ENCODE results near the gene LSS. TPM values are rescaled to one million over a fixed set of nuclear protein-coding genes. Genes with fewer than 3 reads are reported as not detected.
"Not testable (repeated sequence)": the region's sequence is repeated elsewhere in the genome, so short reads cannot be mapped to it uniquely, and the experiment has no call there.

Gene LSS
- total RNA-seq, 1 donor from 2014 or later: 83.2 TPM

DNA sequence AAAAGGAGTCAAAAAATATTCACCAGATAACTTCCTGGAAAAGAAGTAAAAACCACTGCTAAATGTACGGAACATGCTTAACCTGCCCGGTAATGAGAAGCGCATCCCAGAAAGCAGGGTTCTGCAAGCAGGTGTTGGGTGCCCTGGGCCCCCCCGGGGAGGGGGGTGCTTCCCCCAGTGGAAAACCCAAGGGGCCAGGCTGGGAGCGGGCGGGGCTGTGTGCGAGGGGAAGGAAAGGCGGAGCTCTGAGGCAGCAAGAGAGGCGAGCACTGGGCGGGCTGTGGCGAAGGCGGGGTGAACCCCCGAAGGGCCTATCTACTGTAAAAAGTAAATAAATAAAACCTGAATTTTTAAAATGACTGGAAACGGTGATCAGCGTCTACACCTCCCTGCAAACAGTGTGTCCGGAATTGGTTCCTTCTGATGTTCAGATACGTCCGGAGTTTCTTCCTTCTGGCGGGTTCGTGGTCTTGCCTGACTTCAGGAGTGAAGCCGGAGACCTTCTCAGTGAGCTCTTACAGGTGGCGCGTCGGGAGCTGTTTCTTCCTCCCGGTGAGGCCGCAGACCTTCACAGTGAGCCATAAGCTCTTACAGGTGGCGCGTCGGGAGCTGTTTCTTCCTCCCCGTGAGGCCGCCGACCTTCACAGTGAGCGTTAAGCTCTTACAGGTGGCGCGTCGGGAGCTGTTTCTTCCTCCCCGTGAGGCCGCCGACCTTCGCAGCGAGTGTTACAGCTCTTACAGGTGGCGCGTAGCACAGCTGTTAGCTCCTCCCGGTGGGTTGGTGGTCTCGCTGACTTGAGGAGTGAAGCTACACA, 86.6 kb downstream of the LSS start:
- Histone ChIP-seq H3K79me2 (ENCODE audit: insufficient read depth, low read length) (no peaks in the 10 kb centered on the region), H3K9me3 (ENCODE audit: insufficient read depth, low read depth, low read length) (peaks cover 3% of the 10 kb centered on the region), H3K4me3 (ENCODE audit: insufficient read depth, low read depth, low read length) (no peak overlapping the region), H3K4me1 (ENCODE audit: insufficient read depth, low read length) (peaks cover 5% of the 10 kb centered on the region), H3K27ac (ENCODE audit: low read depth, low read length) (no peak overlapping the region), H3K36me3 (ENCODE audit: insufficient read depth, low read length) (no peaks in the 10 kb centered on the region), H3K9ac (ENCODE audit: low read length) (no peak overlapping the region), H2AFZ (ENCODE audit: low read depth, low read length) (no peak overlapping the region), H3K4me2 (ENCODE audit: low read length) (no peak overlapping the region), H3K27me3 (ENCODE audit: insufficient read depth, low read length) (no peaks in the 10 kb centered on the region), H4K20me1 (ENCODE audit: insufficient read depth, low read length) (no peaks in the 10 kb centered on the region)
- Mint-ChIP-seq H3K4me1 (ENCODE audit: low read depth, unreplicated experiment) (peaks cover 4% of the 10 kb centered on the region), H3K9me3 (ENCODE audit: unreplicated experiment) (no peaks in the 10 kb centered on the region), H3K4me3 (ENCODE audit: unreplicated experiment) (no peak overlapping the region), H3K27ac (ENCODE audit: unreplicated experiment) (no peak overlapping the region), H3K27me3 (ENCODE audit: low read depth, unreplicated experiment) (peaks cover 15% of the 10 kb centered on the region), H3K36me3 (ENCODE audit: low read depth, unreplicated experiment) (no peaks in the 10 kb centered on the region)
- TF ChIP-seq EZH2 (IDR thresholded peaks at IDR 0.05; ENCODE audit: insufficient read depth, low read length): no peak
- TF ChIP-seq, protein P1, sequence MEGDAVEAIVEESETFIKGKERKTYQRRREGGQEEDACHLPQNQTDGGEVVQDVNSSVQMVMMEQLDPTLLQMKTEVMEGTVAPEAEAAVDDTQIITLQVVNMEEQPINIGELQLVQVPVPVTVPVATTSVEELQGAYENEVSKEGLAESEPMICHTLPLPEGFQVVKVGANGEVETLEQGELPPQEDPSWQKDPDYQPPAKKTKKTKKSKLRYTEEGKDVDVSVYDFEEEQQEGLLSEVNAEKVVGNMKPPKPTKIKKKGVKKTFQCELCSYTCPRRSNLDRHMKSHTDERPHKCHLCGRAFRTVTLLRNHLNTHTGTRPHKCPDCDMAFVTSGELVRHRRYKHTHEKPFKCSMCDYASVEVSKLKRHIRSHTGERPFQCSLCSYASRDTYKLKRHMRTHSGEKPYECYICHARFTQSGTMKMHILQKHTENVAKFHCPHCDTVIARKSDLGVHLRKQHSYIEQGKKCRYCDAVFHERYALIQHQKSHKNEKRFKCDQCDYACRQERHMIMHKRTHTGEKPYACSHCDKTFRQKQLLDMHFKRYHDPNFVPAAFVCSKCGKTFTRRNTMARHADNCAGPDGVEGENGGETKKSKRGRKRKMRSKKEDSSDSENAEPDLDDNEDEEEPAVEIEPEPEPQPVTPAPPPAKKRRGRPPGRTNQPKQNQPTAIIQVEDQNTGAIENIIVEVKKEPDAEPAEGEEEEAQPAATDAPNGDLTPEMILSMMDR (IDR thresholded peaks at IDR 0.05; ENCODE audit: insufficient read depth, low read depth, low read length): no peak
- no peak for FAIRE-seq
- DNase-seq (ENCODE audit: low read depth): no peak

DNA sequence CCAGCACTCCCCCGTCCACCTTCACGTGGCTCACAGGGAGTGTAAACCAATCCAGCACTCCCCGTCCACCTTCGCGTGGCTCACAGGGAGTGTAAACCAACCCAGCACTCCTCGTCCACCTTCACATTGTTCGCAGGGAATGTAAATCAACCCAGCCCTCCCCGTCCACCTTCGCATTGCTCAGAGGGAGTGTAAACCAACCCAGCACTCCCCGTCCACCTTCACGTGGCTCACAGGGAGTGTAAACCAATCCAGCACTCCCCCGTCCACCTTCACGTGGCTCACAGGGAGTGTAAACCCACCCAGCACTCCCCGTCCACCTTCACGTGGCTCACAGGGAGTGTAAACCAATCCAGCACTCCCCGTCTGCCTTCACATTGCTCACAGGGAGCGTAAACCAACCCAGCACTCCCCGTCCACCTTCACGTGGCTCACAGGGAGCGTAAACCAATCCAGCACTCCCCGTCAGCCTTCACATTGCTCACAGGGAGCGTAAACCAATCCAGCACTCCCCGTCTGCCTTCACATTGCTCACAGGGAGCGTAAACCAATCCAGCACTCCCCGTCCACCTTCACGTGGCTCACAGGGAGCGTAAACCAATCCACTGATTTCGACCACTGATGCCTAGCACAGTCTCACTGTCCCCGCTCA, 88.1 kb downstream of the LSS start:
- H3K27me3 Mint-ChIP-seq (ENCODE audit: low read depth, unreplicated experiment): peaks cover 18% of the 10 kb centered on the region
- DNase-seq (ENCODE audit: low read depth); H3K4me2 ChIP-seq (ENCODE audit: low read length); H3K27me3 ChIP-seq (ENCODE audit: insufficient read depth, low read length); H3K9me3 Mint-ChIP-seq (ENCODE audit: unreplicated experiment); H3K27ac ChIP-seq (ENCODE audit: low read depth, low read length); H4K20me1 ChIP-seq (ENCODE audit: insufficient read depth, low read length); H3K36me3 ChIP-seq (ENCODE audit: insufficient read depth, low read length); FAIRE-seq; H3K79me2 ChIP-seq (ENCODE audit: insufficient read depth, low read length); H3K9ac ChIP-seq (ENCODE audit: low read length); H3K4me1 ChIP-seq (ENCODE audit: insufficient read depth, low read length); H3K27ac Mint-ChIP-seq (ENCODE audit: unreplicated experiment); H3K4me1 Mint-ChIP-seq (ENCODE audit: low read depth, unreplicated experiment); H3K36me3 Mint-ChIP-seq (ENCODE audit: low read depth, unreplicated experiment); H2AFZ ChIP-seq (ENCODE audit: low read depth, low read length); H3K4me3 ChIP-seq (ENCODE audit: insufficient read depth, low read depth, low read length); H3K4me3 Mint-ChIP-seq (ENCODE audit: unreplicated experiment); H3K9me3 ChIP-seq (ENCODE audit: insufficient read depth, low read depth, low read length): not testable (repeated sequence)

DNA sequence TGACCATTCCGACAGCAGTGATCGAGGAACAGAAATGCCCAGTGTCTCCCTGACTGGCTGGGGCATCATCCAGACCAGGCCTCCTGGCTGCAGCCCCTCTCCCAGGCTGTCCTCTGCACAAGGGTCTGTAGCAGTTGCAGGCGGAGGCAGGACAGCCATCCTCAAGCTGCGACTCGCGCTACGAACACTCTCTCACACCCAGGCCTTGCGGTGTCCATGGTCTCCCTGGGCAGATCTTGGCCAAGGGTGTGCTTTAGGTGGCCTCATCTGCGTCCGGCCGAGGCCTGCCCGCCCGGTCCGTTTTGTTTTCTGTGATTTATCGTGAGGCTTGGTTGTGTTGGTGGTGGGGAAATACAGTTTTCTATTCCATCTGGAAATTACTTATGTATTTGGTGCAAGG, 88.9 kb downstream of the LSS start:
- Histone ChIP-seq H3K27me3 (ENCODE audit: insufficient read depth, low read length) (no peaks in the 10 kb centered on the region), H3K4me1 (ENCODE audit: insufficient read depth, low read length) (peaks cover 5% of the 10 kb centered on the region), H3K36me3 (ENCODE audit: insufficient read depth, low read length) (no peaks in the 10 kb centered on the region), H3K4me2 (ENCODE audit: low read length) (no peak overlapping the region), H4K20me1 (ENCODE audit: insufficient read depth, low read length) (no peaks in the 10 kb centered on the region), H3K79me2 (ENCODE audit: insufficient read depth, low read length) (no peaks in the 10 kb centered on the region), H3K4me3 (ENCODE audit: insufficient read depth, low read depth, low read length) (no peak overlapping the region), H3K9ac (ENCODE audit: low read length) (no peak overlapping the region), H3K9me3 (ENCODE audit: insufficient read depth, low read depth, low read length) (peaks cover 3% of the 10 kb centered on the region), H2AFZ (ENCODE audit: low read depth, low read length) (no peak overlapping the region), H3K27ac (ENCODE audit: low read depth, low read length) (no peak overlapping the region)
- FAIRE-seq (no peak), DNase-seq (ENCODE audit: low read depth) (no peak)
- no peak overlapping the region for H3K4me3 Mint-ChIP-seq (ENCODE audit: unreplicated experiment)
- H3K27me3 Mint-ChIP-seq (ENCODE audit: low read depth, unreplicated experiment): peaks cover 18% of the 10 kb centered on the region
- H3K36me3 Mint-ChIP-seq (ENCODE audit: low read depth, unreplicated experiment): no peaks in the 10 kb centered on the region
- TF ChIP-seq, protein P1 (IDR thresholded peaks at IDR 0.05; ENCODE audit: insufficient read depth, low read depth, low read length): no peak
- no peak for TF ChIP-seq EZH2 (IDR thresholded peaks at IDR 0.05; ENCODE audit: insufficient read depth, low read length)
- no peak overlapping the region for H3K27ac Mint-ChIP-seq (ENCODE audit: unreplicated experiment)
- no peaks in the 10 kb centered on the region for H3K9me3 Mint-ChIP-seq (ENCODE audit: unreplicated experiment)
- peaks cover 4% of the 10 kb centered on the region for H3K4me1 Mint-ChIP-seq (ENCODE audit: low read depth, unreplicated experiment)

Data from astrocyte (in vitro differentiated cells and primary cell).